GM12892 (cell line): ENCODE results near the gene TEX264.

ENCODE experiments used
- DNase-seq: peaks from one replicate; pipeline ENCODE4 v3.0.0; 2011; ENCODE audit not compliant: insufficient read length
- FAIRE-seq: peaks from 2 replicates; lab custom pipeline; 2011; peaks lifted over from hg19 to GRCh38; lab: Jason Lieb, UNC
- POLR2A ChIP-seq: IDR thresholded peaks from 2 replicates; pipeline ENCODE4 v1.6.1; 2011; ENCODE audit warnings: low read depth, low read length, control low read depth
- POLR2AphosphoS5 ChIP-seq: IDR thresholded peaks from 2 replicates; pipeline ENCODE4 v1.6.1; 2011; ENCODE audit warnings: low read depth, low read length, control low read depth
- TAF1 ChIP-seq: IDR thresholded peaks from 2 replicates; pipeline ENCODE4 v1.6.1; 2011; ENCODE audit warnings: low read depth, mild to moderate bottlenecking, control low read depth, low read length, borderline replicate concordance

TEX264 gene

DNA sequence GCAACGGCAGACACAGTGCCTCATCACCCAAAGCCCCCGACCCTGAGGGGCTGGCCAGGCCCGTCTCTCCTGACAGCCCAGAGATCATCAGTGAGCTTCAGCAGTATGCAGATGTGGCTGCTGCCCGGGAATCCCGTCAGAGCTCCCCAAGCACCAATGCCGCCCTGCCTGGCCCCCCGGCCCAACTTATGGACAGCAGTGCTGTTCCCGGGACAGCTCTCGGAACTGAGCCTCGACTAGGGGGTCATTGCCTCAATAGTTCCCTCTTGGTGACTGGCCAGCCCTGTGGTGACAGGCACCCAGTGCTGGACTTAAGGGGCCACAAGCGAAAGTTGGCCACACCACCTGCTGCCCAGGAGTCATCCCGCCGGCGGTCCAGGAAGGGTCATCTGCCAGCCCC lies 8.6 kb upstream of the TEX264 start:
- FAIRE-seq, result no peak
- DNase-seq, result no peak
- TF ChIP-seq TAF1 (no peak), POLR2A (no peak), POLR2AphosphoS5 (no peak)

DNA sequence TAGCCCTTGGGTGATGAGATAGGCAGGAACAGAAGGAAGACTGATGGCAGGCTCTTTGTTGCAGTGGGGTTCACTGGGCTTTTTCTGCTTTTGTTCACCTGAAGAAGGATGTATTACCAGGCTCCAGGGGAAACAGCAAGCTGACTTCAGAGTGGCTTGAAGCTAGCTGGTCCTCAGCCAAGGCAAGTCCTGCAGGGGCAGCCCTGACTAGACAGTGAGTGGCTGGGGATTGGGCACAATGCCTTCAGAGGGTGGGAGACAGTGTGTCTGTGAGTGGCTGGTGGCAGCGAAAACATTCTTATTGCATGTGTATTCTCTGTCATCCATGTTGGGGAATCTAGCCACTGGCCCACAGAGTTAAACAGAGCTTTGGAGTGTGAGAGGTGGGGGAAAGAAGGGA lies 2.3 kb upstream of the TEX264 start:
- FAIRE-seq, result no peak
- no peak for TF ChIP-seq TAF1
- TF ChIP-seq POLR2A, result no peak
- no peak for TF ChIP-seq POLR2AphosphoS5

GRCh38 chr3:51669241-51670052 lies 1.6 kb upstream of the TEX264 start:
- peak; percentile 94 for FAIRE-seq
- TF ChIP-seq POLR2AphosphoS5 (no peak), POLR2A (no peak), TAF1 (no peak)
- DNase-seq, result peak; percentile 54

More for the DNA sequence above, 2.3 kb upstream of the TEX264 start:
- DNase-seq, result no peak

- FAIRE-seq (no peak), DNase-seq (no peak)
- TF ChIP-seq TAF1, result no peak
- no peak for TF ChIP-seq POLR2AphosphoS5
- TF ChIP-seq POLR2A, result no peak
Observed at GRCh38 chr3:51670053-51670822, 814 bp upstream of the TEX264 start.

DNA sequence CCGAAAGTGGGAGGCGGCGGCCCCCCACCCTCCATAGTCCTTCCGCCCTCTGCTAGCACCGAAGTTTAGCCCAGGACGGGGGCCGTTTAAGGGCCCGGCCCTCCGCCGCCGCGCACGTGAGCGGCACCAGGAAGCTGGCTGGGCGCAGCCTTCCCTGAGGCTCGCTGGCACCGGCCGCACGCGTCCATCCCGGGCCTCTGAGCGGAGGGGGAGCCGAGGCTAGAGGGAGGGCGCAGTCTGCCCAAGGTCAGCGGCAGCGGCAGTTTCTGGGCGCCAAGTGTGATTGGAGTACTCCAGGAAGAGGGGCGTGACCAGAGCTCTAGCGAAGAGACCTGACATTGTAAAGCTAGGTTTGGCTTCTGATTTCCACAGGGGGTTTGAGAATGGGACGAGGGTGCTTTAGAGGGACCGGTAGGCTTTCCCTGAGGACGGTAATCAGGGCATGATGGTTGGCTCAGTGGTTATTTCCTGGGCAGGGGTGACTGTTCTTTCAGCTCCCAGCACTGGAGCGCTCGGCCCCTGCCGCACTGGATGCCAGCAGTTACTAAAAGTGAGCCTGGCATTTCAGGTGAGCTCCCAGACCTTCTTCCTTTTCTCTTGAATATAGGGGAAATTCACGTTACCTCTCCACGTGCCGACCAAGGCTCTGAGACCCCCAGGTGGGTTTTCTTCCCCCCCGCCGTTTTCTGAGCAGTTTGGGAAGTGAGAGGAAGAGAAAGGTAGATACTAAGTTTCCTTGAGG lies 853 bp downstream of the TEX264 start:
- DNase-seq (peak; percentile 67), FAIRE-seq (peak; percentile 17)
- TF ChIP-seq POLR2A (peak; percentile 14), TAF1 (no peak)

DNA sequence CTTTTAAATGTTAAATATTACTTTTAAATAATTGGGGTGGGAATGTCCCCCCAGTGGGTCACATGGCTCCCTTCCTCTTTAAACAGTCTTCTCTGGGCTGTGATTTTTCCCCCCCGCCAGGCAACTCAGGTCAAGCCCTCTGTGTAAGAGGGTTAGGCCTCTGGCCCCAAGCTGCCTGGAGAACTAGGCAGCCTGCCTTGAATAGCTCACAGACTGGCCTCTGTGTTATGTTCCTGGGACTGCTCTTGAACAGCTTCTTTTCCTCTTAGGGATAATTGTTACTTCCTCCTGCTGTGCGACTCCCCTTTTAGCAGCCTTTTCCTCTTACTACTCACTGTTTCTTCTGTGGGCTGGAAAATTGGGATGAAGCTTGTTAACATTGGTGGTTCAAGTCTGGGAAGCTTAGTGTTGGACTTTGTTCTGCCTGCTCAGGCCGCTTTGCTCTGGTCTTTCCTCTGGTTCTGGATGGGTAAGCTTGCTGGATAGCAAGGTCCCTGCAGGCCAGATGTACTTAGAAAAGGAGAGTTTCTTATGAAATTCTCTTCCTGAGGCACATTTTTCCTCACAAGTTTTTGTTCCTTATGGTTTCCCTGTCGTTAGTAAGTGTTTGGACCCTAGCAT lies 2.2 kb downstream of the TEX264 start:
- FAIRE-seq (no peak), DNase-seq (no peak)
- TF ChIP-seq POLR2AphosphoS5, result no peak
- TF ChIP-seq POLR2A, result no peak
- TF ChIP-seq TAF1, result no peak

GRCh38 chr3:51673802-51674654 lies 3.0 kb downstream of the TEX264 start:
- no peak for TF ChIP-seq POLR2A
- TF ChIP-seq TAF1, result no peak
- no peak for TF ChIP-seq POLR2AphosphoS5
- no peak for FAIRE-seq
- no peak for DNase-seq

- no peak for FAIRE-seq
- DNase-seq, result no peak
- TF ChIP-seq TAF1 (no peak), POLR2A (no peak), POLR2AphosphoS5 (no peak)
Observed at GRCh38 chr3:51675201-51675611, 4.2 kb downstream of the TEX264 start.

- no peak for DNase-seq
- TF ChIP-seq TAF1, result no peak
- TF ChIP-seq POLR2AphosphoS5, result no peak
- no peak for TF ChIP-seq POLR2A
- FAIRE-seq, result no peak
Observed at GRCh38 chr3:51676102-51676640, 5.1 kb downstream of the TEX264 start.

GRCh38 chr3:51677358-51677757 lies 6.3 kb downstream of the TEX264 start:
- TF ChIP-seq POLR2AphosphoS5 (no peak), TAF1 (no peak), POLR2A (no peak)
- FAIRE-seq (no peak), DNase-seq (no peak)
